ENCODE data around the gene TMEM161B.
"Not testable (repeated sequence)": the region's sequence is repeated elsewhere in the genome, so short reads cannot be mapped to it uniquely, and the experiment has no call there.

Gene TMEM161B

DNA sequence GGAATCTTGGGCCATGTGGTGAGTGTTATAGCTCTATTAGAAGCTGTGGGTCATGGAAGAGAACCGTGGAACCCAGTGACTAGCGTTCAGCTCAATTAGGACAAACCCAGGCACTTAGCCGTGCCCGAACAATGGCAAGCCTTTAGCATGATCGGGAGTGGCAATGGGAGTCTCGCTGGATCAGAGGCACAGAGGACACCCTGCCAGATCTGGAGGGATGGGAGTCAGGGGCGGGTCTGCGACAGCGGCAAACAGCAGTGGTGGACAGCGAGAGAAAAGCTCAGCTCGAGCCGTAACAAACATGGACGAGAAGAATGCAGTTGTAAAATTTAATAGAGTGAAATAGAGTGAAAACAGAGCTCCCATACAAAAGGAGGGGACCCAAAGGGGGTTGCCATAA, 91.2 kb downstream of the TMEM161B start:
- DNase-seq, result not testable (repeated sequence)

DNA sequence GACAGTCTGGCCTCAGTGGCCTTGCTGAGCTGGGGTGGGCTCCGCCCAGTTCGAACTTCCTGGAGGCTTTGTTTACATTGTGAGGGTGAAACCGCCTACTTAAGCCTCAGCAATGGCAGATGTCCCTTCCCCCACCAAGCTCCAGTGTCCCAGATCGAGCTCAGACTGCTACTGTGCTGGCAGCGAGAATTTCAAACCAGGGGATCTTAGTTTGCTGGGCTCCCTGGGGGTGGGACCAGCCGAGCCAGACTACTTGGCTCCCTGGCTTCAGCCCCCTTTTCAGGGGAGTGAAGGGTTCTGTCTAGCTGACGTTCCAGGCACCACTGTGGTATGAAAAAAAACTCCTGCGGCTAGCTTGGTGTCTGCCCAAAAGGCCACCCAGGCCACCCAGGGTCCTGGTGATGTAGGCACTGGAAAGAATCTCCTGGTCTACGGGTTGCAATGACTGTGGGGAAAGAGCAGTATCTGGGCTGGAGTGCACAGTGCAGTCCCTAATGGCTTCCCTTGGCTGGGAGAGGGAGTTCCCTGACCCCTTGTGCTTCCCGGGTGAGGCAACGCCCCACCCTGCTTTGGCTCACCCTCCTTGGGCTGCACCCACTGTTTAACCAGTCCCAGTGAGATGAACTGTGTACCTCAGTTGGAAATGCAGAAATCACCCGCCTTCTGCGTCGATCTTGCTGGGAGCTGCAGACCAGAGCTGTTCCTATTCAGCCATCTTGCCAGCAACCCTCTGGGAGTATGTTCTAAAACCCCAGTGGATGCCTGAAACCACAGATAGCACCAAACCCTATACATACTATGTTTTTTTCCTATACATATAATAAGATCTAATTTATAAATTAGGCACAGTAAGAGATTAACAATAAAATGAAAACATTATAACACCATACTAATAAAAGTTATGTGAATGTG, 95.5 kb downstream of the TMEM161B start:
- DNase-seq, result no peak

GRCh38 chr5:88159591-88159990, 109.1 kb downstream of the TMEM161B start:
- no peak for DNase-seq

- no peak for DNase-seq
Measured at GRCh38 chr5:88158056-88158455, 110.6 kb downstream of the TMEM161B start.

DNA sequence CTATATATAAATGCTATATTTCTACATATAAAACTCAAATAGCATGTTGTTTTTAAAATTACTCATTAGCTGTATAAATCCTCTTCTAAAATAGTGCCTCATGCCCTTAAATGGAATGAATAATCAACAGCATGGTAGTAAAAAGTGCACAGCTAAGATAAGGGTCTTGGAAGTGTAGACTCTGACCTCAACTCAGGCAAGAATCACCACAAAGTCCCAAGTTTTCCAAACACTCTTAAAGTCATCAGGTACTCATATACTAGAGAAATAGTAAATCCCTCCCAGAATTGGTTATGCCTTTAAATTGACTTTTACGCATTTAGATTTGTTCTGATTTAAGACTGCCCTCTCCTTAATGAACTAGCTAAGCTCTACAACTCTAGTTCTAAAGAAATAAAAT, 113.8 kb downstream of the TMEM161B start:
- no peak for DNase-seq

- no peak for DNase-seq
Measured at GRCh38 chr5:88150747-88151146, 117.9 kb downstream of the TMEM161B start.

GRCh38 chr5:88145611-88146467, 122.8 kb downstream of the TMEM161B start:
- DNase-seq, result no peak

DNA sequence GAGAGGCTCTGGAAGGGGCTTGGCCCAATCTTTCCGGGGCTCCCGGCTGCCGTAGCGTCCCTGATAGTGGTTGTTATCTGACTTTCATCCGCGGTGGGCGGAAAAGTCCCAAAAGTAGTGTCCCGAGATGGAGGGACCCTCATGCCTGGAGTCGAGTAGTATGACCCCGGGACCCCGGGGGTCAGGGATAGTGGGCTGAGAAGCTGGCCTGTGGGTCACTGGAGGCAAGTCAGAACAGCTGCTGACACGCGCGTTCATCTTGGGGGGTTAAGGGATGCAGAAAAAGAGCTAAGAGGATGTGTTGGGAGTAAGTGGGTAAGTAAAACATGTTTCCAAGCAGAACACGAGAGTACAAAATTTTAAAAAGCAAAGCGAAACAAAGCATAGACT, 123.4 kb downstream of the TMEM161B start:
- DNase-seq, result no peak
